Liver (tissue), 2 donors: ENCODE data around the gene EFHD1.
A peak's percentile ranks its signal among the peaks of the same experiment; 100 is the strongest.

ENCODE experiments used
- EGR1 ChIP-seq, 2 donors: IDR thresholded peaks; 2 replicates each; pipeline ENCODE4 v1.6.1; 2016 to 2018; ENCODE audit warnings: antibody characterized with exemption in 2 of 2, low read depth in 2 of 2
- FOXA2 ChIP-seq: IDR thresholded peaks from 2 replicates; pipeline ENCODE4 v1.6.1; 2016; ENCODE audit warnings: antibody characterized with exemption
- donor health status: healthy.

DNA sequence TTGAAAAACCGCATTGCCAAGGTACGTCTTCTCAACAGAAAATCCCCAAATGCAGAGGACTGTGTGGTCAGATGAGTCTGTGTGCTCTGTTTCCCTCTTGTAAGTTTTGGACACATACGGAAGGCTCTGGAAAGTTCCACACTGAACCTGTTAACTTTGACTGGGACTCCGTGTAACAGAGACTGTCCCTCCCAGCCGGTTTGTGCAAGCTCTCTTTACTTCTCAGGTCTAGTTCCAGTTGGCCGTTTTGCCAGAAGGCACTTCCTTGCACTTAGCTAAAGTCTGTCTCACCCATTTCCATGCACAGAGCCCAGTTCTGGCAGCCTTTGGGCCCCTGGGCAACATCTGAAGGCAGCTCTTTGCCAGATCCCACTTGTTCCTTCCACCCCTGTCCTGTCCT lies 22.0 kb downstream of the EFHD1 start:
- TF ChIP-seq FOXA2 (peak; percentile 99), EGR1 (IDR thresholded peaks at IDR 0.05; ENCODE audit: low read depth in 2 of 2) (peak in 1 of 2 donors; percentile 72)
